Measurements from ENCODE around the gene ARSA.

ARSA gene

DNA sequence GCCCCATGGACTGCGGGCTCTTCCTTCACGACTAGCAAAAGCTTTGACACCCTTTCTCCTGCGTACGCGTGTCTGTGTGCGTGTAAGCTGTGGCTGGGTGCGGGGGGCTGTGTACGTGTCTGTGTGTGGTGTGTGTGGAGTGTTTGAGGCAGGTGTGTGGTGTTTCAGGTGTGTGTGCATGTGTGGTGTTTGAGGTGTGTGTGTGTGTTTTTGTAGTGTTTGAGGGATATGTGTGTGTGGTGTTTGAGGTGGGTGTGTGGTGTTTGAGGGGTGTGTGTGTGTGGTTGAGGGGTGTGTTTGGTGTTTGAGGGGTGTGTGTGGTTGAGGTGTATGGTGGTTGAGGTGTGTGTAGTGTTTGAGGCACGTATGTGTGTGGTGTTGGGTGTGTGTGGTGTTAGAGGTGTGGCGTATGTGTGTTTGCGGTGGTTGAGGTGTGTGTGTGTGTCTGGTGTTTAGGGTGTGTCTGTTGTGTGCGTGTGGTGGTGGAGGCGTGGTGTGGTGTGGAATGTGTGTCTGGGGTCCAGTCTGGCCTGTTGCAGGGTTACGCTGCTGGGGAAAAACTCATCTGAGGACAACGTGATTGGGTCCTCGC, 687 bp upstream of the ARSA start (continued):
- TF ChIP-seq, protein P1, sequence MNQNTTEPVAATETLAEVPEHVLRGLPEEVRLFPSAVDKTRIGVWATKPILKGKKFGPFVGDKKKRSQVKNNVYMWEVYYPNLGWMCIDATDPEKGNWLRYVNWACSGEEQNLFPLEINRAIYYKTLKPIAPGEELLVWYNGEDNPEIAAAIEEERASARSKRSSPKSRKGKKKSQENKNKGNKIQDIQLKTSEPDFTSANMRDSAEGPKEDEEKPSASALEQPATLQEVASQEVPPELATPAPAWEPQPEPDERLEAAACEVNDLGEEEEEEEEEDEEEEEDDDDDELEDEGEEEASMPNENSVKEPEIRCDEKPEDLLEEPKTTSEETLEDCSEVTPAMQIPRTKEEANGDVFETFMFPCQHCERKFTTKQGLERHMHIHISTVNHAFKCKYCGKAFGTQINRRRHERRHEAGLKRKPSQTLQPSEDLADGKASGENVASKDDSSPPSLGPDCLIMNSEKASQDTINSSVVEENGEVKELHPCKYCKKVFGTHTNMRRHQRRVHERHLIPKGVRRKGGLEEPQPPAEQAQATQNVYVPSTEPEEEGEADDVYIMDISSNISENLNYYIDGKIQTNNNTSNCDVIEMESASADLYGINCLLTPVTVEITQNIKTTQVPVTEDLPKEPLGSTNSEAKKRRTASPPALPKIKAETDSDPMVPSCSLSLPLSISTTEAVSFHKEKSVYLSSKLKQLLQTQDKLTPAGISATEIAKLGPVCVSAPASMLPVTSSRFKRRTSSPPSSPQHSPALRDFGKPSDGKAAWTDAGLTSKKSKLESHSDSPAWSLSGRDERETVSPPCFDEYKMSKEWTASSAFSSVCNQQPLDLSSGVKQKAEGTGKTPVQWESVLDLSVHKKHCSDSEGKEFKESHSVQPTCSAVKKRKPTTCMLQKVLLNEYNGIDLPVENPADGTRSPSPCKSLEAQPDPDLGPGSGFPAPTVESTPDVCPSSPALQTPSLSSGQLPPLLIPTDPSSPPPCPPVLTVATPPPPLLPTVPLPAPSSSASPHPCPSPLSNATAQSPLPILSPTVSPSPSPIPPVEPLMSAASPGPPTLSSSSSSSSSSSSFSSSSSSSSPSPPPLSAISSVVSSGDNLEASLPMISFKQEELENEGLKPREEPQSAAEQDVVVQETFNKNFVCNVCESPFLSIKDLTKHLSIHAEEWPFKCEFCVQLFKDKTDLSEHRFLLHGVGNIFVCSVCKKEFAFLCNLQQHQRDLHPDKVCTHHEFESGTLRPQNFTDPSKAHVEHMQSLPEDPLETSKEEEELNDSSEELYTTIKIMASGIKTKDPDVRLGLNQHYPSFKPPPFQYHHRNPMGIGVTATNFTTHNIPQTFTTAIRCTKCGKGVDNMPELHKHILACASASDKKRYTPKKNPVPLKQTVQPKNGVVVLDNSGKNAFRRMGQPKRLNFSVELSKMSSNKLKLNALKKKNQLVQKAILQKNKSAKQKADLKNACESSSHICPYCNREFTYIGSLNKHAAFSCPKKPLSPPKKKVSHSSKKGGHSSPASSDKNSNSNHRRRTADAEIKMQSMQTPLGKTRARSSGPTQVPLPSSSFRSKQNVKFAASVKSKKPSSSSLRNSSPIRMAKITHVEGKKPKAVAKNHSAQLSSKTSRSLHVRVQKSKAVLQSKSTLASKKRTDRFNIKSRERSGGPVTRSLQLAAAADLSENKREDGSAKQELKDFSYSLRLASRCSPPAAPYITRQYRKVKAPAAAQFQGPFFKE (tag by site-specific recombination; IDR thresholded peaks at IDR 0.05; ENCODE audit: borderline replicate concordance): 0 out of 2 replicates have a peak, but pooled peaks have one; percentile 73
- TF ChIP-seq ZNF610 (tag by site-specific recombination; IDR thresholded peaks at IDR 0.05; ENCODE audit: borderline replicate concordance) (no peak), ZFHX2 (tag by site-specific recombination; conservative IDR thresholded peaks at IDR 0.05) (peak; percentile 19; the same call in 1 of the 2 replicates), ZNF155 (tag by site-specific recombination; IDR thresholded peaks at IDR 0.05) (0 out of 2 replicates have a peak, but pooled peaks have one; percentile 76), ZBTB17 (tag by site-specific recombination; IDR thresholded peaks at IDR 0.05) (peak; percentile 45; the same call in 1 of the 2 replicates), IKZF3 (tag by site-specific recombination; IDR thresholded peaks at IDR 0.05) (no peak), ZNF223 (tag by site-specific recombination; IDR thresholded peaks at IDR 0.05) (peak; percentile 28; the same call in 1 of the 2 replicates), SCRT2 (tag by site-specific recombination; IDR thresholded peaks at IDR 0.05) (peak; percentile 43; the same call in 1 of the 2 replicates)
- TF ChIP-seq, protein P2, sequence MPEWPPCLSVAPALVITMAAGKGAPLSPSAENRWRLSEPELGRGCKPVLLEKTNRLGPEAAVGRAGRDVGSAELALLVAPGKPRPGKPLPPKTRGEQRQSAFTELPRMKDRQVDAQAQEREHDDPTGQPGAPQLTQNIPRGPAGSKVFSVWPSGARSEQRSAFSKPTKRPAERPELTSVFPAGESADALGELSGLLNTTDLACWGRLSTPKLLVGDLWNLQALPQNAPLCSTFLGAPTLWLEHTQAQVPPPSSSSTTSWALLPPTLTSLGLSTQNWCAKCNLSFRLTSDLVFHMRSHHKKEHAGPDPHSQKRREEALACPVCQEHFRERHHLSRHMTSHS (tag by site-specific recombination; IDR thresholded peaks at IDR 0.05): peak; percentile 70; the same call in 1 of the 2 replicates

DNA sequence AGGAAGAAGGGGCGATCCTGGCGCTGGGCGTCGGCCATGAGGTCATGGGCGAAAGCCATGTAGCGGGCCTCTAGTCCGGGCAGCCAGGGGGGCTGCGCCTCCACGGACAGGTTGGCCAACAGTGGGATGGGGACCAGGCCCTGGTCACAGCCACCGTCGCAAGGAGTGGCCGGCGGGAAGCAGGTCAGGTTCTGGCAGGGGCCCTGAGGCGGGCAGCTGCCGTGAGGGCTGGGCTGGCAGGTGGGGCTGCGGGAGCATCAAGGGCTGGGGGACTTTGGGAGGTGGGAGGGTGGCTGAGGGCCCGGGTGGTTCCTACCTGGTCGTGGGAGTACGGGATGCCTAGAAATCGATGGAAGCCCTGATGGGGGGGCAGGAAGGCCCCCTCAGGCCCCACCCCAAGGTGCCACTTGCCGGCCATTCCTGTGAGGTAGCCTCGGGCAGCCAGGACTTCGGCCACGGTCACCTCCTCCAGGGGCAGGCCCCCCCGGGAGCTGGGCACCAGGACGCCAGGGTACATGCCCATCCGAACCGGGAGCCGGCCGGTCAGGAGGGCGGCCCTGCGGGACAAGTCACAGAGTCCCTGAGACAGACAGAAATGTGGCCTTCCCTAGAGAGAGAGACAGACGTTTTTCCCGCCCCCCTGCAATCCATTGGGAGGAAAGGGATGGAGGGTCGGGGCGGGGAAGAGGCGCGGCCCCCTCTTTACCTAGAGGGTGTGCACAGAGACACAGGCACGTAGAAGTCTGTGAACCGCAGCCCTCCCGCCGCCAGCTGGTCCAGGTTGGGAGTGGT, 906 bp downstream of the ARSA start:
- H3K27ac ChIP-seq (ENCODE audit: extremely low read depth, low read depth, low read length): peak overlapping the region; percentile 73; the same call in 1 of the 2 replicates
- no peaks in the 10 kb centered on the region; the same call in 1 of the 2 replicates for H3K4me1 ChIP-seq (ENCODE audit: control insufficient read depth, insufficient read depth, low read length)
- no peaks in the 10 kb centered on the region for H3K9me3 ChIP-seq (ENCODE audit: control insufficient read depth, insufficient read depth, low read depth, low read length)
- CTCF ChIA-PET: interaction anchor here (0.7 to 1.5 kb wide), 5 partner anchors 14 to 148 kb away, joined by 3 to 5 read pairs (median 3); no protein-coding TSS in a partner anchor
- POLR2A ChIA-PET: interaction anchor here (1.0 to 1.6 kb wide), 2 partner anchors 45 to 119 kb away, joined by 3 to 8 read pairs; partner anchors contain the start of genes LMF2 and NCAPH2
- H3K4me3 ChIP-seq (ENCODE audit: low read depth, low read length): peak overlapping the region; percentile 71
- H3K36me3 ChIP-seq (ENCODE audit: control insufficient read depth in 2 of 2, insufficient read depth in 1 of 2, low read length in 2 of 2): peaks cover 0 to 11% of the 10 kb centered on the region in 2 experiments; a peak in 1 of 3 replicates
- peak; percentile 50; the same call in 1 of the 2 replicates for TF ChIP-seq SP3 (tag by site-specific recombination; IDR thresholded peaks at IDR 0.05)
- no peak; the same call in 1 of the 2 replicates for TF ChIP-seq BCL11A (tag by site-specific recombination; IDR thresholded peaks at IDR 0.05; ENCODE audit: low read depth)
- TF ChIP-seq GLI2 (tag by site-specific recombination; IDR thresholded peaks at IDR 0.05; ENCODE audit: borderline replicate concordance, low read depth): no peak
- TF ChIP-seq ZNF202 (tag by site-specific recombination; IDR thresholded peaks at IDR 0.05; ENCODE audit: borderline replicate concordance): no peak
- peak; percentile 66 for TF ChIP-seq SP2 (tag by site-specific recombination; IDR thresholded peaks at IDR 0.05)
- TF ChIP-seq ZNF366 (tag by site-specific recombination; conservative IDR thresholded peaks at IDR 0.05): no peak
- TF ChIP-seq ZNF654 (tag by site-specific recombination; IDR thresholded peaks at IDR 0.05; ENCODE audit: low read depth): no peak
- TF ChIP-seq, protein P3, sequence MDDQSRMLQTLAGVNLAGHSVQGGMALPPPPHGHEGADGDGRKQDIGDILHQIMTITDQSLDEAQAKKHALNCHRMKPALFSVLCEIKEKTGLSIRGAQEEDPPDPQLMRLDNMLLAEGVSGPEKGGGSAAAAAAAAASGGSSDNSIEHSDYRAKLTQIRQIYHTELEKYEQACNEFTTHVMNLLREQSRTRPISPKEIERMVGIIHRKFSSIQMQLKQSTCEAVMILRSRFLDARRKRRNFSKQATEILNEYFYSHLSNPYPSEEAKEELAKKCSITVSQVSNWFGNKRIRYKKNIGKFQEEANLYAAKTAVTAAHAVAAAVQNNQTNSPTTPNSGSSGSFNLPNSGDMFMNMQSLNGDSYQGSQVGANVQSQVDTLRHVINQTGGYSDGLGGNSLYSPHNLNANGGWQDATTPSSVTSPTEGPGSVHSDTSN (CRISPR knock-in tag; IDR thresholded peaks at IDR 0.05): peak; percentile 56; the same call in 1 of the 2 replicates
- TF ChIP-seq ZNF24 (tag by site-specific recombination; IDR thresholded peaks at IDR 0.05): no peak
- peak; percentile 63; the same call in 1 of the 2 replicates for TF ChIP-seq GLIS2 (tag by site-specific recombination; IDR thresholded peaks at IDR 0.05)
- TF ChIP-seq ZNF138 (tag by site-specific recombination; IDR thresholded peaks at IDR 0.05; ENCODE audit: borderline replicate concordance): no peak
- 0 out of 2 replicates have a peak, but pooled peaks have one; percentile 43 for TF ChIP-seq ZBTB8A (tag by site-specific recombination; IDR thresholded peaks at IDR 0.05)
